BLaER1 treated with 17β-estradiol and CSF1 and Interleukin-3, amounts not matched to agents 10 nM and 100 nM (cell line): Measurements from ENCODE around the gene CT47C1.

Source experiments
- H3K27ac ChIP-seq, 11 experiments: shearing (Covaris generic); formaldehyde crosslinking; 2 replicates each; pipeline ENCODE4 v1.8.1; 2022
- H3K27me3 ChIP-seq, 11 experiments: shearing (Covaris generic); formaldehyde crosslinking; 2 replicates each; pipeline ENCODE4 v1.8.1; 2022
- H3K36me3 ChIP-seq, 11 experiments: shearing (Covaris generic); formaldehyde crosslinking; 2 replicates each; pipeline ENCODE4 v1.8.1; 2022
- H3K4me1 ChIP-seq, 10 experiments: shearing (Covaris generic); formaldehyde crosslinking; 2 replicates each; pipeline ENCODE4 v1.8.1; 2022
- H3K4me2 ChIP-seq, 11 experiments: shearing (Covaris generic); formaldehyde crosslinking; 2 replicates each; pipeline ENCODE4 v1.8.1; 2022
- H3K4me3 ChIP-seq, 10 experiments: shearing (Covaris generic); formaldehyde crosslinking; 2 replicates each; pipeline ENCODE4 v1.8.1; 2022
- H3K9ac ChIP-seq, 11 experiments: shearing (Covaris generic); formaldehyde crosslinking; 2 replicates each; pipeline ENCODE4 v1.8.1; 2022
- H3K9me3 ChIP-seq, 11 experiments: shearing (Covaris generic); formaldehyde crosslinking; replicated peaks in 1 of 11; 2 replicates each; pipeline ENCODE4 v1.8.1; 2022
- H4K20me1 ChIP-seq, 11 experiments: shearing (Covaris generic); formaldehyde crosslinking; 2 replicates each; pipeline ENCODE4 v1.8.1; 2022
- Cebpa-rat ChIP-seq, 11 experiments: shearing (Covaris generic); IDR thresholded peaks; 2 replicates each; pipeline ENCODE4 v1.8.1; 2022

The CT47C1 gene

DNA sequence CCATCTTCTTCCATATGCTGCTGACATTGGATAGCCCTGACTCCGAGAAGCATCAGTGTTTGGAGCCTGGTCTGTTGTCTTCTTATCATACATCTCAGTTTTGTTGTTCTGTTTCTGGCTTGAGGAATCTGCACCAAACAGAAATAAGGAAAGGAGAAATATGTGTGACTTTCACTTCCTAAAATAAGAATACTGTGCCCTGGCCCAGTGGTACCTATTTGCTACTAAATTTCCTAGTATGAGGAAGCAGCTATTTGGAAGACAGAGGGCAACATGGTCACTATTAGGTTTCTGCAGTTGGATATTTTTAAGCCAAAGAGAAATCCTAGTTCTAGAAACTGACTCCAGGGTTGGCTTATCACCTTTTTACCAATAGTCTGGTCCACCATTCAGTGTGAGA, 16.8 kb downstream of the CT47C1 start:
- Histone ChIP-seq H4K20me1 (no peaks in the 10 kb centered on the region), H3K9me3 (peaks cover 0 to 6% (median 0%) of the 10 kb centered on the region in 11 experiments; a peak in 2 of 22 replicates), H3K27me3 (0 out of 22 replicates have a peak, but pooled peaks cover 0 to 6% (median 0%) of the 10 kb centered on the region in 11 experiments), H3K36me3 (no peaks in the 10 kb centered on the region), H3K4me2 (0 out of 22 replicates have a peak overlapping the region, but pooled peaks of 1 of the 11 experiments have one; percentile 17), H3K9ac (no peak overlapping the region), H3K4me3 (no peak overlapping the region), H3K4me1 (peaks cover 0 to 10% (median 0%) of the 10 kb centered on the region in 10 experiments; a peak in 3 of 20 replicates), H3K27ac (no peak overlapping the region)
- no peak for TF ChIP-seq Cebpa-rat (IDR thresholded peaks at IDR 0.05)

DNA sequence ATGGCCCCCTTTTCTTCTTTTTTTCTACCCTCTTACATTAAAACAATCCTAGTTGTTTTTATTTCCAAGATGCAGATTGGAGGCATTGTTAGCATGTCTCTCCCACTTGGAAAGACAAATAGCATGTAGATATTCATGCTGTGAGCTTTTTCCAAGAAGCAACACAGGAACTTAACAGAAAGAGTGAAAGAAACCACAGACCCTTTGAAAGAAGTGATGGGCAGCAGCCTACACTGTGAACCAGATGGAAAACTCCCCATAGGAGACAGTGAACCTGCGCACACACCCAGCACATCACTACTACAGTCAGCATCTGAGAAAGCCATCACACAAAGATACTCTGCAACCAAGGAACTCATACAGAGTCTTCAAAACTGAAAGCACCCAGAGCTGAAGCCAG, 17.8 kb downstream of the CT47C1 start:
- no peaks in the 10 kb centered on the region for H4K20me1 ChIP-seq
- no peaks in the 10 kb centered on the region for H3K36me3 ChIP-seq
- TF ChIP-seq Cebpa-rat (IDR thresholded peaks at IDR 0.05) = no peak
- H3K27ac ChIP-seq = no peak overlapping the region
- H3K9me3 ChIP-seq = peaks cover 0 to 13% (median 0%) of the 10 kb centered on the region in 11 experiments; a peak in 4 of 22 replicates
- peaks cover 0 to 9% (median 0%) of the 10 kb centered on the region in 10 experiments; a peak in 1 of 20 replicates for H3K4me1 ChIP-seq
- H3K4me3 ChIP-seq = no peak overlapping the region
- H3K9ac ChIP-seq = no peak overlapping the region
- no peak overlapping the region for H3K4me2 ChIP-seq
- H3K27me3 ChIP-seq = 0 out of 22 replicates have a peak, but pooled peaks cover 0 to 6% (median 0%) of the 10 kb centered on the region in 11 experiments

GRCh38 chrX:119093991-119094735, 21.4 kb downstream of the CT47C1 start:
- no peak overlapping the region for H3K9ac ChIP-seq
- no peaks in the 10 kb centered on the region for H3K36me3 ChIP-seq
- no peaks in the 10 kb centered on the region for H4K20me1 ChIP-seq
- H3K4me2 ChIP-seq = no peak overlapping the region
- H3K27me3 ChIP-seq = no peaks in the 10 kb centered on the region
- H3K4me1 ChIP-seq = peaks cover 0 to 15% (median 0%) of the 10 kb centered on the region in 10 experiments; a peak in 2 of 20 replicates
- H3K27ac ChIP-seq = no peak overlapping the region
- peaks cover 0 to 13% (median 0%) of the 10 kb centered on the region in 11 experiments; a peak in 4 of 22 replicates for H3K9me3 ChIP-seq
- no peak overlapping the region for H3K4me3 ChIP-seq
- no peak for TF ChIP-seq Cebpa-rat (IDR thresholded peaks at IDR 0.05)

GRCh38 chrX:119094819-119095218, 22.0 kb downstream of the CT47C1 start:
- peaks cover 0 to 13% (median 0%) of the 10 kb centered on the region in 11 experiments; a peak in 4 of 22 replicates for H3K9me3 ChIP-seq
- H3K4me3 ChIP-seq = no peak overlapping the region
- H4K20me1 ChIP-seq = no peaks in the 10 kb centered on the region
- no peak overlapping the region for H3K27ac ChIP-seq
- peaks cover 0 to 3% (median 0%) of the 10 kb centered on the region in 11 experiments; a peak in 1 of 22 replicates for H3K27me3 ChIP-seq
- H3K9ac ChIP-seq = no peak overlapping the region
- no peak for TF ChIP-seq Cebpa-rat (IDR thresholded peaks at IDR 0.05)
- H3K4me2 ChIP-seq = no peak overlapping the region
- no peaks in the 10 kb centered on the region for H3K36me3 ChIP-seq
- H3K4me1 ChIP-seq = peaks cover 0 to 9% (median 0%) of the 10 kb centered on the region in 10 experiments; a peak in 1 of 20 replicates

DNA sequence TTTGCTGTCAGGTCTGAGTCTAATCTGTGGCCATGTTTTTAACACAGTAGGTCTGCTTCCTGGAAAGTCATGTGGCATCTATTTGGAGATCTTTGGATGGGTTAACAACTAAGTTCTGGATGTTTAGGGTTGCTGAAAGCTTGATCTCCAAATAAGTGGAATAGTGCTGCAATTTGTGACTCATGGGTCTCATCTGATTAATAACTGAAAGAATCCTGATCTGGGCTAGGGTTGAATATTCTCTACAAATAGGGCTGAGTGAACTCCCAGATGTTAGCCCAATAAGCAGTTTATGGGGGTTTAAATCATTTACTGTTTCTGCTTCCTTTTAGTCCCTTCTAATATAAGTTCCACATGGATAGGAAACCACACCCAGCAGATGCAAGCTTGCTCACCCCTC, 23.1 kb downstream of the CT47C1 start:
- TF ChIP-seq Cebpa-rat (IDR thresholded peaks at IDR 0.05) = no peak
- Histone ChIP-seq H3K4me3 (no peak overlapping the region), H3K36me3 (no peaks in the 10 kb centered on the region), H3K9ac (no peak overlapping the region), H4K20me1 (no peaks in the 10 kb centered on the region), H3K4me2 (peak overlapping the region in 3 of 11 experiments; percentile 13 to 31 (median 18); a peak in 2 of 22 replicates), H3K27me3 (peaks cover 0 to 8% (median 0%) of the 10 kb centered on the region in 11 experiments; a peak in 2 of 22 replicates), H3K27ac (no peak overlapping the region), H3K4me1 (peaks cover 0 to 7% (median 0%) of the 10 kb centered on the region in 10 experiments; a peak in 1 of 20 replicates), H3K9me3 (peaks cover 0 to 13% (median 0%) of the 10 kb centered on the region in 11 experiments; a peak in 4 of 22 replicates)

DNA sequence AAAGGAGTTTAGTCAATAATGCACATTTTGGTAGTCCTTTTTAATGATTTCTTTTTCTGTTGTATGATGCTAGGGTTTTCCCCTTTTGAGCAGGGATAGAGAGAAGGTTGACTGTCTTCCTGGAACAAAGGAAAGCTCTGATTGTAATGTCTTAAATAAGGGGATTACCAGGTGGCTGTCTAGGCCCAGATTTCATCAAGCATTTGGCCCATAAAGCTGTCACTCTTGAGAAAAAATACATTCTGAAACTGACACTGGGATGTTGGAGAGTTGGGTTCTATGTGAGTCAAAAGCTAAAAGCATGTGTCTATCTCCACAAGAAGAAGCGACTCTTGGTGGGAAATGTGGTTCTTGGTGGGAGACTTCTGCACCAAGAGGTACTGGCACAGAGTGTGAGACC, 28.4 kb downstream of the CT47C1 start:
- no peak for TF ChIP-seq Cebpa-rat (IDR thresholded peaks at IDR 0.05)
- Histone ChIP-seq H3K4me2 (no peak overlapping the region), H3K4me3 (no peak overlapping the region), H3K36me3 (no peaks in the 10 kb centered on the region), H4K20me1 (no peaks in the 10 kb centered on the region), H3K27me3 (peaks cover 0 to 18% (median 0%) of the 10 kb centered on the region in 11 experiments; a peak in 3 of 22 replicates), H3K9me3 (no peaks in the 10 kb centered on the region), H3K27ac (no peak overlapping the region), H3K4me1 (peaks cover 0 to 2% (median 0%) of the 10 kb centered on the region in 10 experiments; a peak in 1 of 20 replicates), H3K9ac (no peak overlapping the region)

- Histone ChIP-seq H3K9ac (no peak overlapping the region), H3K9me3 (no peaks in the 10 kb centered on the region), H3K4me2 (no peak overlapping the region), H3K4me3 (no peak overlapping the region), H3K27ac (no peak overlapping the region), H3K4me1 (no peaks in the 10 kb centered on the region), H4K20me1 (no peaks in the 10 kb centered on the region), H3K27me3 (peaks cover 0 to 11% (median 0%) of the 10 kb centered on the region in 11 experiments; a peak in 2 of 22 replicates), H3K36me3 (no peaks in the 10 kb centered on the region)
- no peak for TF ChIP-seq Cebpa-rat (IDR thresholded peaks at IDR 0.05)
Measured at GRCh38 chrX:119105826-119106225, 33.0 kb downstream of the CT47C1 start.

DNA sequence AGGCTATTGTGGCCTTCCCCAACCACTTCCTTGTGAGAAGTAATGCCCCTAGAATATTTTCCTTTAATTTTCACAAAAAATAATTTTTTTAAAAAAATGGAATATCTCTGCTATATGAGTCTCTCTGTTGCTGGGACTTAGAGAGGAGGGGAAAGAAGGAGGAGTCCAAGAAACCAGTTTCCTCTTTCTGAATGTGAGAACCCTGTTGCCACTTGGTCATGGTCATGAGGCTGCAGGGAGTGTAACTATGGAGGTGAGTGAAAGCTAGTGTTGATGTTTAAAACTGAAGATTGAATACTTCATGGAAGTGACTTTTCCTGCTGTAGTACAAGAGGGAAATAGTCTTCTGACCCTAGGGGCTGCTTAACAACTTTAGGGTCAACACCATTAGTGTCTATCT, 34.4 kb downstream of the CT47C1 start:
- H3K36me3 ChIP-seq = no peaks in the 10 kb centered on the region
- no peak overlapping the region for H3K4me3 ChIP-seq
- no peak overlapping the region for H3K9ac ChIP-seq
- H3K4me1 ChIP-seq = no peaks in the 10 kb centered on the region
- no peaks in the 10 kb centered on the region for H4K20me1 ChIP-seq
- H3K27me3 ChIP-seq = no peaks in the 10 kb centered on the region
- H3K9me3 ChIP-seq = no peaks in the 10 kb centered on the region
- no peak overlapping the region for H3K4me2 ChIP-seq
- no peak for TF ChIP-seq Cebpa-rat (IDR thresholded peaks at IDR 0.05)
- no peak overlapping the region for H3K27ac ChIP-seq

- Histone ChIP-seq H3K9me3 (no peaks in the 10 kb centered on the region), H3K4me3 (no peak overlapping the region), H3K27ac (no peak overlapping the region), H4K20me1 (no peaks in the 10 kb centered on the region), H3K4me2 (no peak overlapping the region), H3K4me1 (no peaks in the 10 kb centered on the region), H3K27me3 (0 out of 22 replicates have a peak, but pooled peaks cover 0 to 4% (median 0%) of the 10 kb centered on the region in 11 experiments), H3K36me3 (no peaks in the 10 kb centered on the region), H3K9ac (no peak overlapping the region)
- TF ChIP-seq Cebpa-rat (IDR thresholded peaks at IDR 0.05) = no peak
Measured at GRCh38 chrX:119118780-119119395, 46.1 kb downstream of the CT47C1 start.
